Measurements from ENCODE around the gene UBXN1.

Gene UBXN1

GRCh38 chr11:62673196-62673525, 5.7 kb downstream of the UBXN1 start:
- Histone ChIP-seq H4K20me1 (peaks cover 37% of the 10 kb centered on the region), H3K4me2 (peak overlapping the region; percentile 91), H3K4me3 (peak overlapping the region; percentile 87; the same call in 1 of the 2 replicates), H3K4me1 (peaks cover 59% of the 10 kb centered on the region), H3K9me3 (no peaks in the 10 kb centered on the region), H3K27me3 (no peaks in the 10 kb centered on the region), H3K27ac (no peak overlapping the region), H3K36me3 (peaks cover 63% of the 10 kb centered on the region), H3K9ac (peak overlapping the region; percentile 95; the same call in 1 of the 2 replicates)
- no peak for TF ChIP-seq Cebpa-rat (IDR thresholded peaks at IDR 0.05)

- TF ChIP-seq Cebpa-rat (IDR thresholded peaks at IDR 0.05): no peak
- Histone ChIP-seq H3K27ac (peak within 1 kb of the TSS; percentile 86), H3K9ac (peak within 1 kb of the TSS; percentile 95)
Measured at GRCh38 chr11:62671608-62672389, 7.1 kb downstream of the UBXN1 start, which contains the start of the genes LBHD1 and UQCC3. TSS of gene LBHD1 (minus strand) at chr11:62672267. CDS start at chr11:62670031, 2,236 bp downstream. TSS of gene UQCC3 (plus strand) at chr11:62671673. CDS start at chr11:62671746, 73 bp downstream.

GRCh38 chr11:62671236-62671607, 7.7 kb downstream of the UBXN1 start:
- Histone ChIP-seq H4K20me1 (peaks cover 31% of the 10 kb centered on the region), H3K27ac (peak overlapping the region; percentile 86)

More at GRCh38 chr11:62671608-62672389, 7.1 kb downstream of the UBXN1 start, which contains the start of the genes LBHD1 and UQCC3:
- H3K9me3 ChIP-seq: no peaks in the 10 kb centered on the region
- peaks cover 31% of the 10 kb centered on the region for H4K20me1 ChIP-seq
- H3K36me3 ChIP-seq: peaks cover 61% of the 10 kb centered on the region
- H3K4me1 ChIP-seq: peaks cover 59% of the 10 kb centered on the region
- no peaks in the 10 kb centered on the region for H3K27me3 ChIP-seq
- peak within 1 kb of the TSS; percentile 91 for H3K4me2 ChIP-seq
- H3K4me3 ChIP-seq: peak within 1 kb of the TSS; percentile 87

GRCh38 chr11:62669420-62670161, 9.3 kb downstream of the UBXN1 start:
- Histone ChIP-seq H3K4me2 (peak overlapping the region; percentile 91), H3K27ac (no peak overlapping the region), H3K9me3 (no peaks in the 10 kb centered on the region), H3K4me3 (no peak overlapping the region), H3K27me3 (no peaks in the 10 kb centered on the region), H4K20me1 (peaks cover 31% of the 10 kb centered on the region), H3K9ac (0 out of 2 replicates have a peak overlapping the region, but pooled peaks have one; percentile 5), H3K4me1 (peaks cover 66% of the 10 kb centered on the region), H3K36me3 (peaks cover 47% of the 10 kb centered on the region)
- no peak for TF ChIP-seq Cebpa-rat (IDR thresholded peaks at IDR 0.05)

More at GRCh38 chr11:62671236-62671607, 7.7 kb downstream of the UBXN1 start:
- H3K4me1 ChIP-seq: peaks cover 62% of the 10 kb centered on the region
- H3K9ac ChIP-seq: peak overlapping the region; percentile 95
- no peaks in the 10 kb centered on the region for H3K9me3 ChIP-seq
- no peak for TF ChIP-seq Cebpa-rat (IDR thresholded peaks at IDR 0.05)
- H3K4me2 ChIP-seq: peak overlapping the region; percentile 91
- peak overlapping the region; percentile 87 for H3K4me3 ChIP-seq
- H3K27me3 ChIP-seq: no peaks in the 10 kb centered on the region
- peaks cover 61% of the 10 kb centered on the region for H3K36me3 ChIP-seq

GRCh38 chr11:62667460-62667859, 11.4 kb downstream of the UBXN1 start:
- Histone ChIP-seq H3K4me3 (0 out of 2 replicates have a peak overlapping the region, but pooled peaks have one; percentile 96), H3K27ac (no peak overlapping the region), H4K20me1 (peaks cover 17% of the 10 kb centered on the region), H3K4me1 (peaks cover 57% of the 10 kb centered on the region), H3K4me2 (peak overlapping the region; percentile 97), H3K9me3 (no peaks in the 10 kb centered on the region), H3K36me3 (peaks cover 35% of the 10 kb centered on the region), H3K27me3 (no peaks in the 10 kb centered on the region), H3K9ac (peak overlapping the region; percentile 97)
- no peak for TF ChIP-seq Cebpa-rat (IDR thresholded peaks at IDR 0.05)

GRCh38 chr11:62666259-62666926, 12.5 kb downstream of the UBXN1 start:
- H3K36me3 ChIP-seq: peaks cover 46% of the 10 kb centered on the region
- H3K27me3 ChIP-seq: no peaks in the 10 kb centered on the region
- H3K27ac ChIP-seq: peak overlapping the region; percentile 92
- peak overlapping the region; percentile 97 for H3K9ac ChIP-seq
- H3K4me3 ChIP-seq: peak overlapping the region; percentile 96
- H3K4me1 ChIP-seq: peaks cover 55% of the 10 kb centered on the region
- H3K4me2 ChIP-seq: peak overlapping the region; percentile 97
- TF ChIP-seq Cebpa-rat (IDR thresholded peaks at IDR 0.05): no peak
- no peaks in the 10 kb centered on the region for H3K9me3 ChIP-seq
- H4K20me1 ChIP-seq: peaks cover 16% of the 10 kb centered on the region

- Histone ChIP-seq H3K36me3 (peaks cover 52% of the 10 kb centered on the region), H3K27ac (peak overlapping the region; percentile 92), H3K9me3 (no peaks in the 10 kb centered on the region), H3K27me3 (no peaks in the 10 kb centered on the region), H3K4me3 (peak overlapping the region; percentile 96), H3K9ac (peak overlapping the region; percentile 97), H4K20me1 (peaks cover 16% of the 10 kb centered on the region), H3K4me1 (peaks cover 52% of the 10 kb centered on the region), H3K4me2 (peak overlapping the region; percentile 97)
- TF ChIP-seq Cebpa-rat (IDR thresholded peaks at IDR 0.05): no peak
Measured at GRCh38 chr11:62665599-62666258, 13.1 kb downstream of the UBXN1 start.

- Histone ChIP-seq H3K9ac (peak within 1 kb of the TSS; percentile 97), H3K4me1 (peaks cover 46% of the 10 kb centered on the region), H3K27me3 (no peaks in the 10 kb centered on the region), H3K4me2 (peak within 1 kb of the TSS; percentile 97), H4K20me1 (peaks cover 16% of the 10 kb centered on the region), H3K27ac (peak within 1 kb of the TSS; percentile 92), H3K4me3 (peak within 1 kb of the TSS; percentile 96), H3K9me3 (no peaks in the 10 kb centered on the region), H3K36me3 (peaks cover 56% of the 10 kb centered on the region)
- no peak for TF ChIP-seq Cebpa-rat (IDR thresholded peaks at IDR 0.05)
Measured at GRCh38 chr11:62665075-62665598, 13.7 kb downstream of the UBXN1 start, which contains the start of the genes C11orf98 and CSKMT. TSS of gene C11orf98 (minus strand) at chr11:62665210. CDS start at chr11:62665169, 41 bp downstream. TSS of gene CSKMT (plus strand) at chr11:62665312. CDS start at chr11:62665880, 568 bp downstream.
